ENCODE measurements around the gene NCKAP1.

The NCKAP1 gene

GRCh38 chr2:182951948-182952663 is 86.2 kb downstream of the NCKAP1 start:
- ChIA-PET CTCF (interaction anchor here (1.0 to 2.0 kb wide), 2 partner anchors 10 to 286 kb away, joined by 3 to 5 read pairs; no protein-coding TSS in a partner anchor), POLR2A (no interaction called here)
- no peak for TF ChIP-seq CTCF (IDR thresholded peaks at IDR 0.05; ENCODE audit: control extremely low read depth, extremely low read depth, low read depth, missing control alignments)
- peak; percentile 13 for DNase-seq (ENCODE audit: extremely low spot score)

GRCh38 chr2:182950546-182950945 is 87.7 kb downstream of the NCKAP1 start:
- no peak for DNase-seq (ENCODE audit: extremely low spot score)
- TF ChIP-seq CTCF (IDR thresholded peaks at IDR 0.05; ENCODE audit: control extremely low read depth, extremely low read depth, low read depth, missing control alignments) = no peak
- POLR2A ChIA-PET = no interaction called here
- CTCF ChIA-PET = interaction anchor here (1.2 to 2.5 kb wide), 7 partner anchors 9 to 284 kb away, joined by 3 to 9 read pairs (median 6); no protein-coding TSS in a partner anchor

GRCh38 chr2:182949572-182950189 is 88.6 kb downstream of the NCKAP1 start:
- no peak for TF ChIP-seq CTCF (IDR thresholded peaks at IDR 0.05; ENCODE audit: control extremely low read depth, extremely low read depth, low read depth, missing control alignments)
- no peak for DNase-seq (ENCODE audit: extremely low spot score)
- ChIA-PET POLR2A (no interaction called here), CTCF (interaction anchor here (2.1 to 2.5 kb wide), 2 partner anchors 12 to 31 kb away, joined by 6 to 9 read pairs; no protein-coding TSS in a partner anchor)

- no peak for DNase-seq (ENCODE audit: extremely low spot score)
- ChIA-PET POLR2A (no interaction called here), CTCF (interaction anchor here (2.1 to 2.5 kb wide), 2 partner anchors 13 to 31 kb away, joined by 6 to 9 read pairs; no protein-coding TSS in a partner anchor)
- TF ChIP-seq CTCF (IDR thresholded peaks at IDR 0.05; ENCODE audit: control extremely low read depth, extremely low read depth, low read depth, missing control alignments) = no peak
These were observed 89.2 kb downstream of the NCKAP1 start for GRCh38 chr2:182949052-182949451.

GRCh38 chr2:182946958-182947369 is 91.3 kb downstream of the NCKAP1 start:
- ChIA-PET CTCF (interaction anchor here (1.2 kb wide), 1 partner anchor 12 kb away, joined by 3 read pairs; no protein-coding TSS in a partner anchor), POLR2A (no interaction called here)
- DNase-seq (ENCODE audit: extremely low spot score) = no peak
- no peak for TF ChIP-seq CTCF (IDR thresholded peaks at IDR 0.05; ENCODE audit: control extremely low read depth, extremely low read depth, low read depth, missing control alignments)

- POLR2A ChIA-PET = no interaction called here
- no peak for TF ChIP-seq CTCF (IDR thresholded peaks at IDR 0.05; ENCODE audit: control extremely low read depth, extremely low read depth, low read depth, missing control alignments)
- CTCF ChIA-PET = interaction anchor here (1.1 kb wide), 1 partner anchor 13 kb away, joined by 4 read pairs; no protein-coding TSS in a partner anchor
- DNase-seq (ENCODE audit: extremely low spot score) = no peak
These were observed 94.9 kb downstream of the NCKAP1 start for GRCh38 chr2:182943339-182943738.

Measured in GM10248 (cell line).